ENCODE measurements around the gene DIO3. TPM values are rescaled to one million over a fixed set of nuclear protein-coding genes. Genes with fewer than 3 reads are reported as not detected.

Gene DIO3
- total RNA-seq, 1 experiment from 2014 or later = not detected

DNA sequence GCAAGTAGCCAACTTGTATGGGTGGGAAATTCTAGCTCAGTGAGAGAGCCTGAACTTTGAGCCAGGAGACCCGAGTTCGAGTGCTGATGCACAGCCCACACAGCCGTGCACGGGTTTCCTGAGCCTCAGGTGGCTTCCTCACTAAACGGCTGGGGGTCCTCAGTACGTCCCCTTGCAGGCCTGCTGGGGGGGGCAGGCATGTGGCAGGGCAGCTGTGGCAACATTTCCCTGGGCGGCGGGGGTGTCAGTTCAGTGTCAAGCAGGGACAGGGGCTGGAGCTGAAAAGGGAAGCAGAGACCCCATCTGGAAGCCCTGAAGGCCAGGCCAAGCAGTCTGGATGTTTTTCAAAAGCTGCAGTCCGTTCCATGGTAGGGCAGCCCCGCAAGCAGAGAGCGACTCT, 14.6 kb upstream of the DIO3 start:
- no peak overlapping the region for H2BK12ac ChIP-seq (ENCODE audit: insufficient read length, low read depth, low read length)
- Mint-ChIP-seq H3K36me3 (ENCODE audit: insufficient read depth in 1 of 3, low read depth in 3 of 3) (peaks cover 0 to 6% (median 2%) of the 10 kb centered on the region in 3 experiments; a peak in 3 of 7 replicates), H3K4me3 (no peak overlapping the region), H3K4me1 (peaks cover 0 to 7% of the 10 kb centered on the region in 2 experiments; a peak in 1 of 4 replicates), H3K27me3 (ENCODE audit: low read depth) (peaks cover 47% of the 10 kb centered on the region), H3K27ac (no peak overlapping the region), H3K9me3 (peaks cover 7 to 14% of the 10 kb centered on the region in 2 experiments)
- no peaks in the 10 kb centered on the region for H3K79me2 ChIP-seq (ENCODE audit: insufficient read depth, low read length)
- H3K23ac ChIP-seq (ENCODE audit: insufficient read length, low read depth, low read length) = no peak overlapping the region
- H2BK120ac ChIP-seq (ENCODE audit: low read depth, low read length, poor library complexity, severe bottlenecking) = no peak overlapping the region
- no peaks in the 10 kb centered on the region for H4K20me1 ChIP-seq (ENCODE audit: control insufficient read depth, insufficient read depth, insufficient read length)
- H2BK15ac ChIP-seq (ENCODE audit: low read depth, low read length) = no peak overlapping the region
- no peak overlapping the region for H4K5ac ChIP-seq (ENCODE audit: insufficient read length, low read depth, low read length)
- TF ChIP-seq, protein P1, sequence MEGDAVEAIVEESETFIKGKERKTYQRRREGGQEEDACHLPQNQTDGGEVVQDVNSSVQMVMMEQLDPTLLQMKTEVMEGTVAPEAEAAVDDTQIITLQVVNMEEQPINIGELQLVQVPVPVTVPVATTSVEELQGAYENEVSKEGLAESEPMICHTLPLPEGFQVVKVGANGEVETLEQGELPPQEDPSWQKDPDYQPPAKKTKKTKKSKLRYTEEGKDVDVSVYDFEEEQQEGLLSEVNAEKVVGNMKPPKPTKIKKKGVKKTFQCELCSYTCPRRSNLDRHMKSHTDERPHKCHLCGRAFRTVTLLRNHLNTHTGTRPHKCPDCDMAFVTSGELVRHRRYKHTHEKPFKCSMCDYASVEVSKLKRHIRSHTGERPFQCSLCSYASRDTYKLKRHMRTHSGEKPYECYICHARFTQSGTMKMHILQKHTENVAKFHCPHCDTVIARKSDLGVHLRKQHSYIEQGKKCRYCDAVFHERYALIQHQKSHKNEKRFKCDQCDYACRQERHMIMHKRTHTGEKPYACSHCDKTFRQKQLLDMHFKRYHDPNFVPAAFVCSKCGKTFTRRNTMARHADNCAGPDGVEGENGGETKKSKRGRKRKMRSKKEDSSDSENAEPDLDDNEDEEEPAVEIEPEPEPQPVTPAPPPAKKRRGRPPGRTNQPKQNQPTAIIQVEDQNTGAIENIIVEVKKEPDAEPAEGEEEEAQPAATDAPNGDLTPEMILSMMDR (conservative IDR thresholded peaks at IDR 0.05) = no peak
- DNase-seq = no peak
- H3K9me3 ChIP-seq (ENCODE audit: control insufficient read depth, low read depth, low read length) = peaks cover 6% of the 10 kb centered on the region
- H3K27me3 ChIP-seq (ENCODE audit: insufficient read depth, low read length) = no peaks in the 10 kb centered on the region
- H3K18ac ChIP-seq (ENCODE audit: insufficient read length, low read depth, low read length) = no peak overlapping the region
- H3K23me2 ChIP-seq (ENCODE audit: insufficient read length, low read depth, low read length, poor library complexity, severe bottlenecking) = no peaks in the 10 kb centered on the region
- no peak overlapping the region for H3K27ac ChIP-seq (ENCODE audit: insufficient read length, low read depth, low read length)
- H2AFZ ChIP-seq (ENCODE audit: low read length) = no peak overlapping the region
- no peak overlapping the region for H2BK20ac ChIP-seq (ENCODE audit: low read depth, low read length, poor library complexity, severe bottlenecking)
- no CpG with 5 or more reads among the region's 11 CpGs for WGBS (ENCODE audit: extremely low coverage, insufficient read length, low lambda C conversion rate)
- no peak overlapping the region for H3K56ac ChIP-seq (ENCODE audit: insufficient read length, low read depth, low read length)
- no peak overlapping the region for H2AK5ac ChIP-seq (ENCODE audit: insufficient read length, low read length)
- H4K8ac ChIP-seq (replicated peaks; ENCODE audit: insufficient read length, low read depth, low read length) = no peak overlapping the region
- H2BK5ac ChIP-seq (ENCODE audit: insufficient read length, low read length) = no peak overlapping the region
- H3K4me2 ChIP-seq (ENCODE audit: insufficient read depth, insufficient read length, low read length) = no peak overlapping the region
- H3K4ac ChIP-seq (ENCODE audit: low read depth, low read length) = no peak overlapping the region
- H3K4me1 ChIP-seq (ENCODE audit: insufficient read depth, low read length) = no peaks in the 10 kb centered on the region
- H3T11ph ChIP-seq (ENCODE audit: low read length) = no peak overlapping the region
- no peak overlapping the region for H3K9ac ChIP-seq (ENCODE audit: extremely low read depth, insufficient read length, low read length)
- H3K14ac ChIP-seq (ENCODE audit: insufficient read depth, low read length) = no peak overlapping the region
- H3K79me1 ChIP-seq (ENCODE audit: insufficient read depth, low read depth, low read length, poor library complexity, severe bottlenecking) = no peaks in the 10 kb centered on the region
- no peak overlapping the region for H4K91ac ChIP-seq (ENCODE audit: insufficient read length, low read depth, low read length)

All from H9 (cell line).